HG02642 (cell line): ENCODE data around the gene AMER2.

Experiments used
- ATAC-seq: cut with Tn5 transposase; IDR thresholded peaks from one replicate; pipeline ENCODE4 v1.9.1; 2021; ENCODE audit warnings: mild to moderate bottlenecking; ENCODE audit not compliant: unreplicated experiment, poor library complexity

AMER2 gene, protein sequence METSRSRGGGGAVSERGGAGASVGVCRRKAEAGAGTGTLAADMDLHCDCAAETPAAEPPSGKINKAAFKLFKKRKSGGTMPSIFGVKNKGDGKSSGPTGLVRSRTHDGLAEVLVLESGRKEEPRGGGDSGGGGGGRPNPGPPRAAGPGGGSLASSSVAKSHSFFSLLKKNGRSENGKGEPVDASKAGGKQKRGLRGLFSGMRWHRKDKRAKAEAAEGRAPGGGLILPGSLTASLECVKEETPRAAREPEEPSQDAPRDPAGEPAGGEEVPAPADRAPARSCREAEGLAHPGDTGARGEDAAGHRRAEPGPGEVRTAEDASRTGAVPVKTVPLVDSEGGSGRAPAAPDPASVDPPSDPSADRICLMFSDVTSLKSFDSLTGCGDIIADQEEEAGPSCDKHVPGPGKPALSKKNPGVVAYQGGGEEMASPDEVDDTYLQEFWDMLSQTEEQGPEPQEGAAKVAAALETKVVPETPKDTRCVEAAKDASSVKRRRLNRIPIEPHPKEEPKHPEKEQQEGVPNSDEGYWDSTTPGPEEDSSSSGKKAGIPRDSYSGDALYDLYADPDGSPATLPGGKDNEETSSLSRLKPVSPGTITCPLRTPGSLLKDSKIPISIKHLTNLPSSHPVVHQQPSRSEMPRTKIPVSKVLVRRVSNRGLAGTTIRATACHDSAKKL

DNA sequence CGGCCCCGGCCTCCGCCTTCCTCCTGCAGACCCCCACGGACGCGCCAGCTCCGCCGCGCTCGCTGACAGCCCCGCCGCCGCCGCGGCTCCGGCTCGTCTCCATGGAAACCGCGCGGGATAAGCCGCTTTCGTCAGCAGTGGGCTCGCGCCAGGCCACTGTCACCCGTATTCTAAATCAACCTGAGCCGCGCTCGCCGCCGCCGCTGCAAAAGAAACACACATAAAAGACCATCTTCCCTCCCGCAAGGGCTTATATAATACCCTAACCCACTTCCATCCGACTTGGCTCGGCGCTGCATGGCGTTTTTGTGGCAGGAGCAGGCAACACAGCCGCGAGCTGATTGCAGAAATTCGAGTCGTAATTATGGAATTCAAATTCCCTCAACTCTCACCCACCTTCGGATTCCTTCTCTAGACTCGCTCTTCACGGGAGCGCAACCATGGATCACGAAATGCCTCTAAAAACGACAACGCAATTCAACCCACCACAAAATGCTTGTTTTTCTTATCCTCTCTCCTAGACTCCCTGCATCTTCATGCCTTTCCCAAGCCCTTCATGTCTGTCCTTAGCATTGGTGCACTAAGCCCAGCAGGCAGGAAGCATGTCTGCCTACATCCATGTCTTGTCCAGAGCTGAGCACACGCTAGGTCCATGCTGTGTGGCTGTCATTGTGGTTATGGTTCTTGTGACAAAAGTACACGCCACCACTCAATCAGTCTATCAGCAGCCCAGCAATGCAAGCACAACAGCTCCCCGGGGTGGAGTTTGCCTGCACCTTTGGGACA lies at the start of gene AMER2:
Gene AMER2, minus strand, starts transcription at position 772 of the 786 bp plus-strand sequence. Its CDS starts 669 bp downstream, at position 103.
- ATAC-seq = no peak

DNA sequence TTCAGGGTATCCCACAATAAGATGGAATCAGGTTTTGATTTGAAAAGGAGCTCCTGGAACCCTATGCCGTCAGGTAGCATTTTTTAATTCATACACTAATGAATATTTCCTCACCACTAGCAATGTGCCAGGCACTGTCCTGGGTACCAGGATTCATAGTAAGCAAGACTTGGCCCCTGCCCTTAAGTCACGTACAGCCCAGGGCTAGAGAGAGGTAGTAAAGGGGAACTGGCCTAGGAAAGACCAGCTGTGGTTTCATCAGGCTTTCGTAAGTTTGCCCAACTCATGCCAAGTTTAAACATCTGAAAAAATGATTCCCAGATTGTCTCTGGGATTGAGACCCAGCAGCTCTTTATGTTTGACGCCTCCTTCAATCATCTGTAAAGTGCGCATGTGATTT lies 45.9 kb upstream of the AMER2 start:
- ATAC-seq = no peak

DNA sequence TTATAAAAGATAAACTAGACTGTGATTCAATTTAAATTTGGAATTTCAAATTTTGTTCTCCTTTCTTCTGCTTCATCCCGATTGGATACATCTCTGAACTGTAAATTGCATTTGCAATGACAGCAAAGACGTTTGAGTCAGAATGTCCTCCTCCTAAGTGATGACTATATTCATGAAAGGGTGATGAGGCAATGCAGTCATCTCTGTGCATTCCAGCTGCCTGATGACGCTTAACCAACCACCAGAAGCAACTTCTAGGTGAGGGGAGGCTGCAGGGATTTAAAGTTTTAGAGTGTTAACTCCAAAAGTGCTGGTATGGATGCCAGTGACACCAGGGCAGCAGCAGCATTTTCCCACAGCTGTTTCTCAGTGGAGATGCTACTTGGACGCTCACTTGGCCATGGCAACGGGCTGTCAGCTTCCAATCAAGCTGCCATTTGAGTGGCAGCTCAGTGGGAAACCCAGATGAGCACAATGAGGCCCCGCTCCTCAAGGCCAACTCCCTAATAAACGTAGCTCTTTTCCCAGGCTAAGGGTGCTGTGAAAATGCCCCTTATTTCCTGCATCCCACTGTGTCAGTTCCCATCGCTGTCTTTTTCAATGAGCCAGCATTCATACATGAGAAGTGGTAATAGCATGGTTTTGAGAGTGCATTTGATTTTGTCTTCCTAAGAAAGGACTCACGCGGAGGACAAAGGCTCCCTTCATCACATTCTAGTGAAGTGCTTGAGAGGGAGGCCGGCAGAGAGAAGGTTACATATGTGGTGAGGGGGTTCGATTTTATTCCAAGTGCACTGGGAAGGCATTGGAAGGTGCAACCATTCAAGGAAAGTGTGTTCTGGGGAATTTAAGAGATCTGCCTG lies 45.2 kb upstream of the AMER2 start:
- no peak for ATAC-seq

DNA sequence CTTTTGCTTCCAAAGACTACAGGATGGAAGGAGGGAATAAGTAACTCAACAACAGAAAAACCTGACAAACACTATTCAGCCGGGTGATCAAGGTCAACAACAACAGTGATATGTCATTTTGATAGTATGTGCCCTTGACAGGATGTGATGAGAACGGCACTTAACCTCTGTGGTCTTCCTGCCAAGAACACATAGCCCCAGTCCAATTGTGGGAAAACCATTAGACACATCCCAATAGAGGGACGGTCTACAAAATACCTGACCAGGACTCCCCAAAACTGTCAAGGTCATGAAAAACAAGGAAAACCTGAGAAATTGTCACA lies 43.1 kb upstream of the AMER2 start:
- ATAC-seq = no peak

DNA sequence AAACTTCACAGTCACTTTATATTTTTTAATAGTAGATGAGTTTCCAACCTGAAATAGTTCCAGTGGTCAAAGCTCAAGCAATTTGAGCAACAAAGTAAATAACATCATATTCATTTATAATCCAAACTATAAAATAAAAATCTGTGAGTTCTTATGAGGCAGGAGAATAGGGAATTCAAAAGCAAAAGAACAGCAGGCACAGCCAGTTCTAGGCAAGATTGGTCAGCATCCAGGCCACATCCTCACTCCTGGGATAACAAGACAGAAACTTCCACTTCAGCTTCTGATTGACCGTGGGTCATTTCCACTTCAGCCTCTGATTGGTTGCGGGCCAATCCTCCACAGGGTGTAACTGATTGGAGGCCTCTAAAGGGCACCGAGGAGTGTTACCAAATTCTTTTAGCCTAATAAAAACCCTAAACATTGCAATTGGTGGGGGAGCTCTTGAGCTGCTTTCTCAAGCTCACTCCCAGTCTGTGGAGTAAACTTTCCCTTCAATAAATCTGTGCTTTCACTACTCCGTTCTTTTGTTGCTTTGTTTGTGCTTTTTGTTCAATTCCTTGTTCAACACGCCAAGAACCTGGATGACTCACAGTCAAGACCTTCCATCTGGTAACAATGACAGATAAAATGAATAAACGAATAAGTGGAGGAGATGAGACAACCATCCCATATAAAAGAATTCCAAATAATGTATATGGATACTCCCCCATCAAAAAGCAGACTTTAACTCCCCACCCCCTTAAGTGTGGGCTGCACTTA lies 42.6 kb upstream of the AMER2 start:
- ATAC-seq = no peak

- no peak for ATAC-seq
Measured at GRCh38 chr13:25213715-25214114, 41.6 kb upstream of the AMER2 start.

- no peak for ATAC-seq
Measured at GRCh38 chr13:25210842-25211569, 38.9 kb upstream of the AMER2 start.

DNA sequence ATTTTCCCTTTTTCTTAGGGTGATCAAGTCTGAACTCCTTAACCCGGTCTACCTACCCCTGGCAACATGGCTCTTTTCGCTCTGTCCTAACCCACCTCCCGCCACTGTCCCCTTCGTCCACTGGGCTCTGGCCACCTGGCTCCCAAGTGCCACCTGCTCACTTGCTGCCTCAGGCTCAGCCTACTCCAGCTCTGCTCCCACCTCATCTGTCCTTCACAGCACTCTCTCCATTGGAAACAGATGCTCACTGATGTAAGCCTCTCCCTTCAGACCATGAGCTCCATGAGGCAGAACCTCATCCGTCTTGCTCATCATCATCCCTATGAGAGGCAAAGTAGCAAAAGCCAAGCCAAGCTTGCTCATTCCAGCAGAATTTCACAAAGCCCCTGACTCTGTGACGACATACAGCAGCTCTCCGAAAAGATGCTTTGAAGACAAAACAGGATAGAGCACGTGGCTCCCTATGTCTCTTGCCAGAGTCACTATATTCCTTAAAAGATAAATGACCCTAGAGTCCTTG lies 35.3 kb upstream of the AMER2 start:
- no peak for ATAC-seq

DNA sequence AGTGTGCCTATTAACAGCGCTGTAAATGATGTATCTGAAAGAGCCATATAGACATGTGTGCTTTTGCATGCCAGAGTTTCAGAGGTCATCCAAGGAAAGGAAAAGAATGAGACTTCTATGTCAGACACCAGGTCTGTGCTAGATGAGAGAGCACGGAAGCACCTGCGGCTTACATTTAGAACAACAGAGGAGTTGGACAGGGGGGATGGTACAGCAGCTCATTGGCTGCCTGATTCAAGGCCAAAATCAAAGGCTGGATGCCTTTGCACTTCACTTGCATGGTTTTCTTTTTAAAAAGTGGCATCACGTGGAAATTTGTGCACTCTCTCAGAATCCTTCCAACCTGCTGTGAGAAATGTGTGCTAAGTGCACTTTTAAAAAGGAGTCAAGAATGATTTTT lies 32.8 kb upstream of the AMER2 start:
- no peak for ATAC-seq

DNA sequence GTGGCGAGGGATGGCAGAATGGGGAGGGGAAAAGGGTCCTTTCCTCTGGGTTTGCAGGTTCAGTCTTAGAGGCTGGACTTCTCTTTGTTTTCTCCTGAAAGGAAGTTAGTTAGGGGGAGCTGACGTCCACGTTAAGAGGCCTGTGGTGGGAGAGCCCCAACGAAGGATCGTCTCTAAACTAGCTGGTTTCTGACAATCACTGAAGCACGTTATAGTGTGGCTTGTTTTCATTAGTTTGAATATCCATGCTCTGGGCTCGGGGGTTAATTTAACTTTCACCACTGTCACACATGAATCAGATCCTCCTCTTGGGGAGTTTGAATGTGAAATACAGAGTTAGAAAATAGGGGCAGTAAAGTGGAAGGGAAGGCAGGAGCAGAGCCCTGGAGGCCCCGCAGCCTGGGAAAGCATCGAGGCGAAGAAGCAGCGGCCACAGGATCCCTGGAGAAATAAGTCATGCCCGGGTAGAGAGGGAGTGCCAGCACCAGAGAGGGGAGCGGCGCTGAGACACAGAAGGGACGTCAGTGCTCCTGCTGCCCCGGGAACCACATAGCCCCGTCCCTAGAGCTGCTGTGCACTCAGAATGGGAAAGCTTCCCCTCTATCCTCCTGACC lies 31.1 kb upstream of the AMER2 start:
- ATAC-seq = no peak

DNA sequence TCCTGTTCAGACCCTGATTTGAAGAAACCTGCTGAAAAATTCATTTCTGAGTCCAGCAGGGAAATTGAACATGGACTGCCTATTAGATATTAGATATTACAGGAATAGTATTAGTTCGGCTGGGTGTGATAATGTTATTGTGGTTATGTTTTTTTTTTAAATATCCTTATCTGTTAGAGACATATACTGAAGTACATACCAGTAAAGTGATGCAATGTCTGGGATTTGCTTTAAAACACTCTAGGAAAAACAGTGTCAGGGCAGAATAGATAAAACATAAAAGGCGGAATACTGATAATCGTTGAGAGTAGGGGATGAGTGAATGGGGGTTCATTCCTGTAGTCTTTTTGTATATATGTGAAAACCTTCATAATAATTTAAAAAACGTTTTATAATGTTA lies 28.7 kb upstream of the AMER2 start:
- no peak for ATAC-seq

DNA sequence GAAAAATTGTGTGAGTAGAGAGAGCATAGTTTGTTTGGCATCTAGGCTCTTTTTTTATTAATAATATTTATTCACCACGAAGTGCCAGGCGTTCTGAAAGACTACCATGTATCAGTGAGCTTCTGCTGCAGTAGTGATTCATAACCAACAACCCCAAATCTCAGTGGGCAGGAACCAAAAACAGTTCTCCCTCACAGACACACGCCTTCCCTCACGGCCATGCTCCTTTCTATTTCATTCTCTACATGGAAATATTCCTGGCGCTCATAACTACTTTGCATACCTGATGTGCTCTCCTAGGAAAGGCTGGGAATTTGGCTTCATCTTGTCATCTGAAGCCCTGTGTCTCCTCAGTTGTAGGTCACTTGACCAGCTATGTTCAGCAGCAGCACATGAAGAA lies 26.6 kb upstream of the AMER2 start:
- no peak for ATAC-seq

- no peak for ATAC-seq
Measured at GRCh38 chr13:25196971-25197370, 24.9 kb upstream of the AMER2 start.

- no peak for ATAC-seq
Measured at GRCh38 chr13:25192936-25193335, 20.8 kb upstream of the AMER2 start.

DNA sequence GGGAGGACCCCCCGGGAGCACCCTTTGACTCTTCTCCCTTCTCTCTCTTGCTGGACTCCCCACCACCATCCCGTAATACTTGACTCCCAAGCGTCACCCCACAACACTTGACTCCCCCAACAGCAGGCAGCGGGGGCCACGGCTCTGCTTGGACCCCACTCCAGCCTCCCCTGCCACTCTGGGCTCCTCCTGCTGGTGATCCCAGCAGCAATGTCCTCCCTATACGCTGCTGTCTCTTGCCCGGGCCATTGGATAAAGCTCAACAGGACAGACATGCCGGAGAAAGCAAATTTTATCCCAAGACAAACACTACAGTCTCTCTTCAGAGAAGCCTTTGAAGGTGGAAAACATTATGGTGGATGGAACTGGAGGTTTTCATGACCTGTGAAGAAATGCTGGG lies 20.4 kb upstream of the AMER2 start:
- no peak for ATAC-seq

- ATAC-seq = no peak
Measured at GRCh38 chr13:25192052-25192451, 20.0 kb upstream of the AMER2 start.

DNA sequence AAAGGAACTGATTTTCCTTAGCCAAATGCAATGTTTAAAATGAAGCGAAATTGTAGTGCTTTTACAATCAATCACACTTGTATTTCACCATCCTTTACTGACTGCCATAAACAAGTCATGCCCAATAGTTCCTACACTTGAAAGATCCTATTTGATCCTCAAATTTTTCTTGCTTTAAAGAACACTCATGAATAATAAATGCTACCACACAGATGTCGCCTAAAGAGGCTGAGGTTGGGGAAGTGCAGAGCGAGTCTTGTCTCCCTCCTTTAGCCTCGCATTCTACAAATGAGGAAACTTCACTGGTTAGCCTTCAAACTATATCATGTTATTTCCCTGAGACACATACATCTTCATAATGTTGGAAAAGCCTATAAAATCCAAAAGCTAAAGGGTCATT lies 18.7 kb upstream of the AMER2 start:
- no peak for ATAC-seq

DNA sequence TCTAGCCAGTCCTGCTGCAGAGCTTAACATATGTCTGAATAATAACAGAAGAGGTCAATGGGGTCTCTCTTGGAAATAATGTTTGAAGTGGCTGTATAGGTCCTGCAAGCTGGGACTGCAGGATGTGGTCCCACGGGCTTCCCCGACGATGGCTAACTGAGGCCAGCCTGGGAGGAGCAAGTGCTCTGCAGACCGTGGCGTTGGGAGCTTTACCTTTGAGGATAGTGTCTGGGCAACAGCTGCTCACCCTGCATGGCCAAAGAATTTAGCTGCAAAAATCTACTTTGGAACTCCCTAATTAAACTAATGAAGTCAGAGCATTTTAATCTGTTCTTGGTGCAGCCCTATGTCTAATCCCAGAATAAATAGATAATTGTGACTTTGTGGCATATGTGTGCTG lies 18.2 kb upstream of the AMER2 start:
- ATAC-seq = no peak
